Left forelimb (tissue), 1 donor: ENCODE measurements around the gene IGHMBP2.

Experiments
- DNase-seq: peaks from one replicate; pipeline ENCODE4 v3.0.0-alpha.2; 2018; ENCODE audit warnings: low spot score

Gene IGHMBP2

GRCh38 chr11:68983801-68984200 lies 80.1 kb downstream of the IGHMBP2 start:
- no peak for DNase-seq

GRCh38 chr11:68987211-68987610 lies 83.5 kb downstream of the IGHMBP2 start:
- no peak for DNase-seq

DNA sequence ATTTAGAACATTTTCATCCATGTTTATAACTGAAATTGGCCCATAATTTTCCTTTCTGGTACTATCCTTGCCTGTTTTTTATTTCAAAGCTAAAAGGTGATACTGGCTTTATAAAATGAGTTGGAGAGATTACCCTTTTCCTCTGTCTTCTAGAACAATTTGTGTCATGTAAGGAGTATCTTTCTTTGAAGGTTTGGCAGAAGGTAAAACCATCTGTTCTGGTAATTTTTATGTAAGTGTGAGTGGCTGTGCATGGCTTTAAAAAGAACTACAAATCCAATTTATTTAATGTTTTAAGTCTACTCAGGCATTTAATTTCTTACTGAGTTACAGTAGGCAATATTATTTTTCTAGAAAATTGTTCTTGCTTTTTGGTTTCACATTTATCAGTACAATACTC lies 84.8 kb downstream of the IGHMBP2 start:
- no peak for DNase-seq
